GM19035 (cell line): Measurements from ENCODE around the gene CERS3.

Experiments used
- ATAC-seq: cut with Tn5 transposase; IDR thresholded peaks from one replicate; pipeline ENCODE4 v1.9.1; 2021; ENCODE audit not compliant: unreplicated experiment

Gene CERS3

DNA sequence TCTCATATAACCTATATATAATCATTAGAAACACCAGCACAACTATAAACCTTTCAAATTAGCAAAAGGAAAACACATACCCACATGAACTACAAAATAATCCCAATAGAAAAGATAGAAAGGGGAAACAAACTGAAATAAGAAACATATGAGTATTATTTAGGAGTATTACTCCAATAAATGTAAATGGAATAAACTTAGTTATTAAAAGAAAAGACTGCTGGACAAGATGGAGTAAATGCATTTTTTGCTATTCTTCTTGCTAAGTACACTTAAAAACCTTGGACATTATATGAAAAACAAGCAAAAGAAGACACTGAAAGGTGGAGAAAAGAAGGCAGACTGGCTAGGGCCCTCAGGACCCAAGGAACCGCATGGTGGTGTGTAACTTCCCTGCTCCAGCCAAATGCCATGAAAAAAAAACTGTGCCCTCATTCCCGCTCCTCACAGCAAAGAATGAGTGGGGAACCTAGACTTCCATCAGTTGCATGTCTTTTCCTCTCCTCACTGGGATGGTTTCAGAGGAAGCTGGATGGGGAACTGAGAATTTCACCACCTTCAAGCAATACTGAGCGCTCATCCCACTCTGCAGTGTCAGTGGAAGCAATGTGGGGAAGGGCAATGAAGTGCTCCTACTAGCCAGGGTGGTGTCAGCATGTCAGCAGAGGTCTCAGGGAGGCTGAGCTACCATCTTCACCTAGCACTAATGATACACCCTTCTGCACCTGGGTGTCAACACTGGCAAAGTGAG lies 143.3 kb downstream of the CERS3 start:
- ATAC-seq: no peak

DNA sequence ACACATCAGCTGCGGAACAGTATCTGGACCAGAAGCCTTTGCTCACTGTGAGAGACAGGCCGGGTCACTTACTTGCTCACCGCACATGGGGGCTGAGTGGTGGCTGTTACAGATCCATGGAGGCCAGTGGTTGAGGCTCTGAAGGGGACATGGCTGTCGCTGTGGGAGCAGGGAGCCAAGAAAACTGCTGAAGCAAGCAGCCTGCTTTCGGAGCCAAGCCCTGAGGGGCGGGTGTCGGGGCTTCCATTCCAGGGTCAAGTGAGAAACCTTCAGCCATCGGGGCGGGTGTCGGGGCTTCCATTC lies 144.7 kb downstream of the CERS3 start:
- ATAC-seq: no peak

DNA sequence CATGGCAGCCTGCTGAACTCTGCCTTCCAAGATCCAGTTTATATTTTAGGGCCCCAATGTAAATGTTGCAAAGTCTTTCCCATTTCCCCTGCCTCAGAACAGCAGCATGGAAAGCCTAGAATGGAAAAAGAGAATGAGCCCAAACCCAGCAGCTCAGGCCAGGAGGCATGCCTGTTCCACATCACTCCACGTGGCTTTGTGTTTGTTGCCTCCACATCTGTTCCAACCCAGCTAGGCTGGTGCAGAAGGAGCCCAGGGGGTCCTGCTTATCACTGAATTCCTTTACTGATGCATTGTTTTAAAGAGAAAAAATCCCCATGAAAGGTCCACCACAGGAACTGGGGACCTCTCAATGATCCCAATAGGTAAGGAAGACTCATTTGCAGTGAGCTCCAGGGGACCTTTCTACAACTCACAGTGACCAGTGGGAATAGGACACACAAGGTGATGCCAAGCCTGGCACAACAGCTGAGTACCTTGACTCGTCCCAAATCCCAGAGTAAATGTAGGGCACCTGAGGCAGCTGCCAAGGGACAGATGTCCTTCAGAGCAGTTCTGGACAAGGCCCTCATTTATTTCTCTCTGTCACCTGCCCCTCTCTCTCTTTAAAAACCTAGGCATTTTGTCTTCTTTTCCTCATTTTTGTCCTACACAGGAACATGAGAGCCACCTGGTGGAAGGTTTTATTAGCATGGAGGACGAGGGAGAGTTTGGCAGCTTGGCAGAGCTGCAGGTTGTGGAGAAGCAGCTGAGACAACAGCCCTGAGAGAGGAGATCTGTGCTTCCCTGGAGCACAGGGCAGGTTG lies 145.2 kb downstream of the CERS3 start:
- no peak for ATAC-seq

DNA sequence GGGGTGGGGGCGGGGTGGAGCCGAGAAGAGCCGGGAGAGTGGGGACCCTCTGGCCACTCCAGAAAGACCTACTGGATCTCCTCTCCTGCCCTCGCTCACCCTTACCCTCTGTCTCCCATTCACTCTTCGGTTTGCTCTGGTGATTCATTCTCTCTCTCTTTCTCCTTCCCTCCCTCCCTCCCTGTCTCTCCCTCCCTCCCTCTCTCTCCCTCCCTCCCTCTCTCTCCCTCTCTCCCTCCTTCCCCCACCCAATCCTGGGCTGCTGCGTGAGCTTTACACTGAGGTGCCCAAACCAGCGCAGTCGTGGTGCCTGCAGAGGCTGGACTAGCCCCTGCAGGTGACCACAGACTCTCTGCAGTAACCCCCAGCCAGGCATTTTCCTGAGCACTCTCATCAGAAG lies 154.8 kb downstream of the CERS3 start:
- no peak for ATAC-seq

DNA sequence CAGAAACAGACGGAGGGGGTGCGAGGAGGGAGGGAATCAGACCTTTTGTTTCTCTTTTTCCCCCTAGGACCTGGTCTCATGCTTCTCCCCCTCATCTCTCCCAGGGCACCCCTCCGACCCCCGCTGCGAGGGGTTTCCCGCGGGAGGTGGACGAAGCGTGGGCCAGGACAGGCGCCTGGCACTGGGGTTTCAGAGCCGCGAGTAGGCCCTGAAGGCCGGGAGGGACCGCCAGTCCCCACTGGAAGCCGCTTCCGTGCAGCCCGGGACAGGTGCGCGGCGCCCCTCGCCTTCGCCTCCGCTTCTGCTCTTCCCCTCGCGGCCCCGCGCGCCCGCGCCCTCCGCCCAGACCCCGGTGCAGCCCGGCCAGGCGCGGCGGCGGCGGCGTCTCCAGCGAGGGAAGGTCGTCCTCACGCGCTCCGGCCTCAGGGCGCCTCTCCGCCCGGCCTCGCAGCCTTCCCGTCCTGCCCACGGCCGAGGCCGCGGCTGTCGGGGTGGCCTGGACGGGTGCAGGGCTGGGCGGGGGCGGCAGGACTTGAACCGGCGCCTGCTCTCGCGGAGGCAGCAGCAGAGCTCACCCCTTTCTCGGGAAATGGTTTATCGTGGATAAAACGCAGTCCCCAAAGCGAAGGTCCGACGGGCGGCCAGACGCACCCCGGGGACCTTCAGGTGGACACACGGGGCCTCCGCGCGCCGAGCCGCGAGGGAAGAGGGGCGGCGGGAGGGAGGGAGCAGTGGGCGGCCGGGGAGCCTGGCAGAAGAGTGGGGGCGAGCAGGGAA lies 155.4 kb downstream of the CERS3 start:
- no peak for ATAC-seq

DNA sequence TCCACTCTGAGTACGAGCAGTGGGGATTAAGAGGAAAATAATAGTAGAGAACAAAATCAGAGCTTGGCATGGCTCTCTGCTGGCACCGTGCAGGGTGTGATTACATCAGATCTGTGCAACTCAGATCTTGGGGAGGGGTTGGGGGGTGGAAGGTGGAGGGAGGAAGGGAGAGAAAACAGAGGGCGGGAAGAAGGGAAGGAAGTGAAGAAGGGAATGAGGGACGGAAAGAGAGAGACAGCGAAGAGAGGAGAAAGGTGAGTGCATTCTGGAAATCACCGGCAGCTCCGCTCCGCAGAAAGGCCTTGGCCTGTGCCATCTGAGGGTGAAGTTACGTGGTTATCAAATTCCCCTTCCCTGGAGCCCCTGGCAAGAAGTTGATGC lies 156.0 kb downstream of the CERS3 start:
- ATAC-seq: no peak

DNA sequence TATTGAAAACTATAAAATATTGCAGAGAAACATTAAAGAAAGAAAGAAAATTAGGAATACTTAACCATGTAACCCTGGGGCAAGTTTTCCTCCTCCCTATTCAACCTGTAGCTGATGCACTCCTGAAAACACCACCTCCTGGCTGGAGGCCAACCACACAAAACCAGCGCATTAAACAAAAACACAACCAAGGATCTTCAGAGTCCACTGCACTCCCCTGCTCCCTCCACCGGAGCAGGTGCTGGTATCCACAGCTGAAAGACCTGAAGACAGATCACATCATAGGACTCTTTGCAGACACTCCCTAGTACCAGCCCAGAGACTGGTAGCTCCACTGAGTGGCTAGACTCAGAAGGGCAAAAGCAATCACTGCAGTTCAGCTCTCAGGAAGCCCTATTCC lies 173.4 kb downstream of the CERS3 start:
- ATAC-seq: no peak

DNA sequence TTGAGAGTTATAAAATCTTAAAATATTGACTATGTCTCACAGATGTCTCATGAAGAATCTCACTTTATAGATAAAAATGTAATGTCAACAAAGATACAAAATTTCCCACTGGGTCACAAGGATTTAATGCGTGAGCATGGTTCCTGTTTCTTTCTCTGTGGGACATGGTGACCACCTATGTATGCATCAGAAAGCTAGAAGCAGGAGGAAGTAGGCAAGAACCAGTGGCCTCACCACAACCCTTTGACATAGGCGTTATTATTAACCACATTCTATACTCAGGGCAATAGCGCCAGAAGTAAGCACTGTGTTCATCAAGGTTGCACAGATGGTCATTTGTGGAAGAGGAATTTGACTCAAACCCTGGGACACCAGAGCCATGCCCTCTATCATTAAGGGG lies 175.3 kb downstream of the CERS3 start:
- ATAC-seq: no peak

DNA sequence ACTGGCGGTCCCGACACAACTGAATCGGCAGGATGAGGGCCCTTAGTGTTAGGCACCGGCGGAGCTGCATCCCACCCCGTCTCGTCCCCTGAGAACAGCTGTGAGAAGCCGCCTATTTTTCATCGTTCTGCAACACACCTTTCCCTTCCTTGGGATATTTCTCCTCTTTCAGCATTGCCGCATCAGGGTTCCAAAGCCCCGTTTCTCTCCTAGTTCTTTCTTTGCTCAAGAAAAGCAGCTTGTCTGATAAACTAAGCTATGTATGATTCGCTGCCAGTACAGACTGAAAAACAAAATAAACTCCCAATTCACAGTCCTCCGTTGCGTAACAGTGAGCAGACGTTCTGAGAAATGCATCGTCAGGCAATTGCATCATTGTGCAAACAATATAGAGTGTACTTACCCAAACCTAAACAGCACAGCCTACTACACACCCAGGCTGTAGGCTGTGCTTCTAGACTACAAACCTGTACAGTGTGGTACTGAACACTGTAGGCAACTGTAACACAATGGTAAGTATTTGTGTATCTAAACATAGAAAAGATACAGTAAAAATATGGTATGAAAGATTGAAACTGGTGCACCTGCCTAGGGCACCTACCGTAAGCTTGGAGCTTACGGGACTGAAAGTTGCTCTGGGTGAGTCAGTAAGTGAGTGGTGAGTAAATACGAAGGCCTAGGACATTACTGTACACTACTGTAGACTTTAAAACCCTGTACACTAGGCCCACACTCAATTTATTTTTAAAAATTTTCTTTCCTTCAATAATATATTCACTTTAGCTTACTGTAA lies 178.1 kb downstream of the CERS3 start:
- ATAC-seq: no peak
